ENCODE measurements around the gene KRTAP10-5.
"Not testable (repeated sequence)": the region's sequence is repeated elsewhere in the genome, so short reads cannot be mapped to it uniquely, and the experiment has no call there.

KRTAP10-5 gene

DNA sequence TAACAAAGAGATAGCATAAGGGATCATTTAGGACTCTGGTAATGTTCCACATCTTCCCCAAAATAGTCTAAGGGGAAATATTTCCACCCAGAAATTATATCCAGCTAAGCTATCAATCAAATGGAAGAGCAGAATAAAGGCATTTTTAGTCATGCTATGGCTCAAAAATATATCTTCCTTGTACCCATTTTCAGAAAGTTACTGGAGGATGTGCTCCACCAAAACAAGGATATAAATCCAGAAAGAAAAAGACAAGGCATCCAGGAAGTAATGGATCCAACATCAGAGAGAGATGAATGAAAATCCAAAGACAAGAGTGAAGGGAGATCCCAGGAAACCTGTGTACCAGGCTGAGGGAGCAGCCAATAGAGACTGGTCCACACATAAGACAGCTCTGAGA, 28.8 kb upstream of the KRTAP10-5 start:
- H3K4me3 ChIP-seq (ENCODE audit: control insufficient read depth, low read depth, low read length): no peak overlapping the region
- DNase-seq (ENCODE audit: low read depth): no peak
- TF ChIP-seq, protein P1, sequence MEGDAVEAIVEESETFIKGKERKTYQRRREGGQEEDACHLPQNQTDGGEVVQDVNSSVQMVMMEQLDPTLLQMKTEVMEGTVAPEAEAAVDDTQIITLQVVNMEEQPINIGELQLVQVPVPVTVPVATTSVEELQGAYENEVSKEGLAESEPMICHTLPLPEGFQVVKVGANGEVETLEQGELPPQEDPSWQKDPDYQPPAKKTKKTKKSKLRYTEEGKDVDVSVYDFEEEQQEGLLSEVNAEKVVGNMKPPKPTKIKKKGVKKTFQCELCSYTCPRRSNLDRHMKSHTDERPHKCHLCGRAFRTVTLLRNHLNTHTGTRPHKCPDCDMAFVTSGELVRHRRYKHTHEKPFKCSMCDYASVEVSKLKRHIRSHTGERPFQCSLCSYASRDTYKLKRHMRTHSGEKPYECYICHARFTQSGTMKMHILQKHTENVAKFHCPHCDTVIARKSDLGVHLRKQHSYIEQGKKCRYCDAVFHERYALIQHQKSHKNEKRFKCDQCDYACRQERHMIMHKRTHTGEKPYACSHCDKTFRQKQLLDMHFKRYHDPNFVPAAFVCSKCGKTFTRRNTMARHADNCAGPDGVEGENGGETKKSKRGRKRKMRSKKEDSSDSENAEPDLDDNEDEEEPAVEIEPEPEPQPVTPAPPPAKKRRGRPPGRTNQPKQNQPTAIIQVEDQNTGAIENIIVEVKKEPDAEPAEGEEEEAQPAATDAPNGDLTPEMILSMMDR (IDR thresholded peaks at IDR 0.05; ENCODE audit: control insufficient read depth, insufficient read depth, low read depth, low read length, missing control alignments): no peak

DNA sequence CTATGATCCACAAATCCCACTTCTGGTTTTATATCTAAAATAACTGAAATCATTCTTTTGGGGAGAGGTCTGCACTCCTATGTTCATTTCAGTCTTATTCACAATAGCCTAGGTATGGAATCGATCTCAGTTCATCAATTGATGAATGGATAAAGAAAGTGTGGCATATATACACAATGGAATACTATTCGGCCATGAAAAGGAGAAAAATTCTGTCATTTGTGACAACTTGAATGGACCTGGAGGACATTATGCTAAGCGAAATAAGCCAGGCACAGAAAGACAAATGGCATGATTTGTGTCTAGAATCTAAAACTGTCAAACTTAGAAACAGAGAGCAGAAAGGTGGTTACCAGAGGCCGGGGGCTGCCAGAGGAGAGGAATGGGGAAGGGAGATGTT, 26.1 kb upstream of the KRTAP10-5 start:
- DNase-seq (ENCODE audit: low read depth): no peak
- TF ChIP-seq, protein P1 (IDR thresholded peaks at IDR 0.05; ENCODE audit: control insufficient read depth, insufficient read depth, low read depth, low read length, missing control alignments): no peak
- no peak overlapping the region for H3K4me3 ChIP-seq (ENCODE audit: control insufficient read depth, low read depth, low read length)

DNA sequence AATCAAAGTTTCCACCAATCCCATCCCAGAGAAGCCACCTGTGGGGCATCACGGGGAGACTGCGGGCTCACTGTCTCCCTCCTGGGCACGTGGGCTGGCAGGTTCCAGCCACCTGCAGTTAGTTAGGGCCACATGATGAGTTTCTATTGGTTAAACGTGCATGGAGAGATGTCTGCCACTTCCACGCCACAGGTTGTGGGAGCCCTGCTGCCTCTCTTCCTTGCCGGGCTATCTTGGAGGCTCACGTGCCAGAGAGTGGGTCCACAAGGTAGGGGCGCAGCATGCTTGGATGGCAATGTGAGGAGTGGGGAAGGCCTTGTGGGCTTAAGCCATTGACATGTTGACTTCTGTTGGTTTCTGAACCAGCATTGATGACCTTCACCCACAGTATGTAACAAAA, 23.5 kb upstream of the KRTAP10-5 start:
- no peak for DNase-seq (ENCODE audit: low read depth)
- H3K4me3 ChIP-seq (ENCODE audit: control insufficient read depth, low read depth, low read length): no peak overlapping the region
- TF ChIP-seq, protein P1 (IDR thresholded peaks at IDR 0.05; ENCODE audit: control insufficient read depth, insufficient read depth, low read depth, low read length, missing control alignments): no peak

DNA sequence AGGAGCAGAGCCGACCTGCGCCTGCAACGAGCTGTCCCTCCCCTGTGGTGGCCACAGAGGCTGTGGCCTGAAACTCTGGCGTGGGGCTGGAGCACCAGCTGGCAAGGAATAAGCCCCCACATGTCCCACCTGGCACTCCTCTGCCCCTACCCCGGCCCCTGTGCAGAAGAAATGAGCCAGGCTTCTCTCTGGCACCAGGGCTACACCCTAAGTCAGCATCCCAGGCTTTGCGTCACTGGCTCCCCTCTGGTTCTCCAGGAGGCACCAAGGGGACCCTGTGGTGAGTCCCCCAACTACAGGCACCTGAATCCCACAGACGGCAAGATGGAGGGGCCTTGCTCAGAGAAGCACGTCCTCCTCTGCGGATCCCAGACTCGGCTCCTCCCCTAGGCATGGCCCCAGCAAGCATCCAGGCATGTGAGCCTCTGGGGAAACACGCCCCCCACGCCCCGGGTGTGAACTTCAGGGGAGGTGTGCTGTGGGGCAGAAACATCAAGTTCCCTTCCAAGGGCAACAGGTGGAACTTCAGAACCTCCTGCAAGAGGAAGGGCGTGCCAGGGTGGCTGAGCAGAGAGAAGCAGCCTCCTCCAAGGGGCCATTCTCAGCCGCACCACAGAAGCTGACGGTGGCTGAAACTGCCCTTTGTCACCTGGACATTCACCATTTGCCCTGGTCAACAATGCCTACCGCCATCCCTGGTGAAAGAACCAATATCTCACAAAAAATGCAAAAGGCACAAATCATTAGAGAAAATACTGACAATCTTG, 22.9 kb upstream of the KRTAP10-5 start:
- TF ChIP-seq, protein P1 (IDR thresholded peaks at IDR 0.05; ENCODE audit: control insufficient read depth, insufficient read depth, low read depth, low read length, missing control alignments): no peak
- DNase-seq (ENCODE audit: low read depth): no peak
- H3K4me3 ChIP-seq (ENCODE audit: control insufficient read depth, low read depth, low read length): no peak overlapping the region

DNA sequence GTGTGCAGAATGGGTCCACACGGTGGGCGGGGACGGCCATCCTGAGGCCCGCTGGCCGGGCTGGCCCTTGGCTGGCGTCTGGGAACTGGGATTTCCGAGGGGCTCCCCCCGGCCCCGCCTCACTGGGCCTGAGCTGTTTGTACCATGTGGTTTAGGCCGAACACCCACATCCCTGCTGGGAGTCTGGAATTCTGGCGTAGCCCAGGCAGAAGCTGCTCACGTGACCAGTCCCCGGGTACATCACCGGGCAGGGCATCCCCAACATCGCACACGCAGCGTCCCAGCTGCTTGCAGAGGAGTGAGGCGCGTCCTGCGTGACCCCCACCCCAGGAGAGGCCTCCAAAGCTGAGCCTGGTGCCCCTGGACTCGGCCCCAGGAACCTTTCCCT, 22.1 kb upstream of the KRTAP10-5 start:
- no peak for DNase-seq (ENCODE audit: low read depth)
- H3K4me3 ChIP-seq (ENCODE audit: control insufficient read depth, low read depth, low read length): no peak overlapping the region
- TF ChIP-seq, protein P1 (IDR thresholded peaks at IDR 0.05; ENCODE audit: control insufficient read depth, insufficient read depth, low read depth, low read length, missing control alignments): no peak

DNA sequence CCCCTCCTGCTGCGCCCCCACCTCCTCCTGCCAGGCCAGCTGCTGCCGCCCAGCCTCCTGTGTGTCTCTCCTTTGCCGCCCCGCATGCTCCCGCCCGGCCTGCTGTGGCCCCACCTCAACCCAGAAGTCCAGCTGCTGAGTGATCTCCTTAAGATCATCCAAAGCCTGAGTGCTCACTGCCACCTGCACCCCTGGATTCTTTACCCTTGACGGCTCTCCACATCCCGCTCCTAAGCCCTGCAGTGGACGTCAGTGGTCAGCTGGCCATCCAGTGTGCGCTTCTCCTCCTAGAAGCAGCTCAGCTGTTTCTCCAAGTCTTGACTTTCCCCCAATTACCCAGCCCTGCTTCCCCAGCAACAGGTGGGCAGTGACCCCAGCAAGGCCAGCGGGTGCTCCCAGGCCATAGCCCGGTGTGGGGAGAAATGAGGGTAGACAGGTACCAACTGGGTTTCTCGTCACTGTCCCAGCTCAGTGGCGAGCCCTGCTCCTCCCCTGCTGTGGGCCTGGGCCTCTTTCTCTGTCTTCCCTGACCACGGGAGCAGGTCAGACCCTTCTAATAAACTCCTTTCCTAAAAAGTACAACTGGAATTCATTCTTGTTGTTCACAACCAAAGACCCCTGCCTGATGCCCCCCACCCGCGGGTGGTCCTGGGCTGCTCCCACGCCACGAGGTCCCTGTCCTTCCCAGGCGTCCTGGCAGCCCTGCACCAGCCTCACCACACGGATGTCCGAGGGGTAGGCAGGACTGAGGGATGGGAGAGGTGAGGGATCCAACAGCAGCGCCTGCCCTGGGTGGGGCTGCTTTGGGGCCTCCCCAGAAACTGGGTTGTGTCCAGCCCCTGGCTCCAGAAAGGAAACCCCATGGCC, 21.4 kb upstream of the KRTAP10-5 start:
- TF ChIP-seq, protein P1 (IDR thresholded peaks at IDR 0.05; ENCODE audit: control insufficient read depth, insufficient read depth, low read depth, low read length, missing control alignments): no peak
- no peak for DNase-seq (ENCODE audit: low read depth)
- H3K4me3 ChIP-seq (ENCODE audit: control insufficient read depth, low read depth, low read length): no peak overlapping the region

DNA sequence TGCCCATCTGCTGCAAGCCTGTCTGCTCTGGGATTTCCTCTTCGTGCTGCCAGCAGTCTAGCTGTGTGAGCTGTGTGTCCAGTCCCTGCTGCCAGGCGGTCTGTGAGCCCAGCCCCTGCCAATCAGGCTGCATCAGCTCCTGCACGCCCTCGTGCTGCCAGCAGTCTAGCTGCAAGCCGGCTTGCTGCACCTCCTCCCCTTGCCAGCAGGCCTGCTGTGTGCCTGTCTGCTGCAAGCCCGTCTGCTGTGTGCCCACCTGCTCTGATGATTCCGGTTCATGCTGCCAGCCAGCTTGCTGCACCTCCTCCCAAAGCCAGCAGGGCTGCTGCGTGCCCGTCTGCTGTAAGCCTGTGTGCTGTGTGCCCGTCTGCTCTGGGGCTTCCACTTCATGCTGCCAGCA, 20.7 kb upstream of the KRTAP10-5 start:
- not testable (repeated sequence) for H3K4me3 ChIP-seq (ENCODE audit: control insufficient read depth, low read depth, low read length); DNase-seq (ENCODE audit: low read depth)

DNA sequence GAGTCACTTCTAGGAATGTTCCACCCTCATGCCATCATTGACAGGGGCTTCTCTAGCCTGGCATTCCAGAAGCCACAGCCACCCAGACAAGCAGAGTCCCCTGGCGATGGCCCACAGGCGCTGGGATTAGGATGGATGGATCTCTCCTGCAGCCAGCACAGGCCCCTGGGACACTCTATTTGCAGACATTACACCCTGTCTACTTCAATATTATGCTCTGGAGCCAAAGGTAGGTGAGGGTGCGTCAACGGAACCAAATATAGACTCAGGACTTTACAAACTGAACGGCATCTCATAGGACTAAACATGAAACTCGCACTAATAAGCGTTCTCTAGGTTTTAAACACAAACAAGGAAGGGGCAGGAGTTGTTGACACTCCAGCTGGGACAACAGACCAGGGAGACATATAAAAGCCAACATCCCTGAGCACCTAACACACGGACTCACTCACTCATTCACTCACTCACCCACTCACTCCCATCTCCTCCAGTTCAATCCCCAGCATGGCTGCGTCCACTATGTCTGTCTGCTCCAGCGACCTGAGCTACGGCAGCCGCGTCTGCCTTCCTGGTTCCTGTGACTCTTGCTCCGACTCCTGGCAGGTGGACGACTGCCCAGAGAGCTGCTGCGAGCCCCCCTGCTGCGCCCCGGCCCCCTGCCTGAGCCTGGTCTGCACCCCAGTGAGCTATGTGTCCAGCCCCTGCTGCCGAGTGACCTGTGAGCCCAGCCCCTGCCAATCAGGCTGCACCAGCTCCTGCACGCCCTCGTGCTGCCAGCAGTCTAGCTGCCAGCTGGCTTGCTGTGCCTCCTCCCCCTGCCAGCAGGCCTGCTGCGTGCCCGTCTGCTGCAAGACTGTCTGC, 19.9 kb upstream of the KRTAP10-5 start, which contains the start of gene KRTAP10-7:
TSS of gene KRTAP10-7 (plus strand) at position 480 of the 861 bp plus-strand sequence. CDS start at position 505, 25 bp downstream.
- DNase-seq (ENCODE audit: low read depth); H3K4me3 ChIP-seq (ENCODE audit: control insufficient read depth, low read depth, low read length): not testable (repeated sequence)
